DND-41 (cell line): ENCODE results near the gene PRPF6.

ENCODE experiments used
- CTCF ChIP-seq: IDR thresholded peaks from 2 replicates; pipeline ENCODE4 v1.5.1; 2012; ENCODE audit warnings: borderline replicate concordance, low read length, moderate library complexity, mild to moderate bottlenecking; ENCODE audit not compliant: poor library complexity, severe bottlenecking; ENCODE audit errors: extremely low read depth
- EZH2 ChIP-seq: IDR thresholded peaks from 3 replicates; pipeline ENCODE4 v1.6.1; 2012; ENCODE audit warnings: borderline replicate concordance, low read depth, mild to moderate bottlenecking, moderate library complexity, low read length, inconsistent platforms; ENCODE audit not compliant: severe bottlenecking

- TF ChIP-seq EZH2 (no peak), CTCF (no peak)
Observed at GRCh38 chr20:64037199-64037497, 56.2 kb downstream of the PRPF6 start.
